LNCaP clone FGC (cell line): ENCODE data around the gene NVL.

Experiments used
- DNase-seq: peaks from one replicate; pipeline ENCODE4 v3.0.0-alpha.2; 2011; ENCODE audit warnings: low read depth
- H3K4me3 ChIP-seq: 2 replicates; pipeline ENCODE4 v1.5.1; 2011; ENCODE audit warnings: mild to moderate bottlenecking, low read depth, low read length, control low read depth
- CTCF ChIP-seq: IDR thresholded peaks from 2 replicates; pipeline ENCODE4 v1.5.1; 2012; ENCODE audit warnings: mild to moderate bottlenecking; ENCODE audit not compliant: control insufficient read depth, insufficient read depth; ENCODE audit errors: extremely low read depth

The NVL gene

DNA sequence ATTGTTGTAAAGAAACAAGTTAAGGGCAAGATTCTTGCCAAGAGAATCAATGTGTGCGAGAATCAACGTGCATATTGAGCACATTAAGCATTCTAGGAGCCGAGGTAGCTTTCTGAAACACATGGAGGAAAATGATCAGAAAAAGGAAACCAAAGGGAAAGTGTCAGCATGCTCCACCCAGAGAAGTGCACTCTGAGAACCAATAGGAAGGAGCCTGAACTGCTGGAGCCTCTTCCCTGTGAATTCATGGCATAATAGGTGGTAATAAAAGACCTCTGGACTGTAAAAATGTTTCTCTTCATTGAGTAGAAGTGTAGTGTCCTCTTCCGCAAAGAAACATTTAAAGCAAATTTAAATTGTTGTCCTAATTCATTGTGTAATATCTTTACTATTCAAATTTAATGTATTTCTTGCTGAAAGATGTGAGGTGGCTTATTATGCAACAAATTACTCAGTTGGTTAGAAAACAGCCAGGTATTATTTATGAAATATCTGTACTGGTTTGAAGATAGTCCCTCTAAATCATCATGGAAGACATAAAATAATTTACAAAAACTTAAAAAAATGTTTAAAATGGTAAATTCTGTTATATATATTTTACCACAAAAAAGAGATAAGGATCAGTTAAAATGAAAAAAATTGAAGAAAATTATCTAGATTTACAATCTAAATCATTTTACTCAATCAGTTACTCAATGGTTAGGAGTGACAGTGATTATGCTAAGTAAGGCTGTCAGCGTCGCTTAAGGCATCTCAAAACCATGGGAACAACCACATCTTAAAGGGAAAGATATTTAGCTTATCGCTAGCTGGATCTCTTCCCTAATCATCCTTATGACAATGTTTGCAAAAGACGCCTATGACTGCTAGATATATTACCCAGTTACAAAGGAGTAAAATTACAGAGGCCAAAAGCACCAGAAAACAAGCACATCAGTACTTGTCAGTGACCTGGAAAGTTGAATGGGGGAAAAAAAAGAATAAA, 31.3 kb downstream of the NVL start:
- TF ChIP-seq CTCF: no peak
- H3K4me3 ChIP-seq: no peak overlapping the region
- DNase-seq: no peak

GRCh38 chr1:224294775-224295174, 35.2 kb downstream of the NVL start:
- no peak for DNase-seq
- H3K4me3 ChIP-seq: no peak overlapping the region
- no peak for TF ChIP-seq CTCF

GRCh38 chr1:224292419-224292818, 37.6 kb downstream of the NVL start:
- no peak overlapping the region for H3K4me3 ChIP-seq
- no peak for TF ChIP-seq CTCF
- DNase-seq: peak; percentile 67

DNA sequence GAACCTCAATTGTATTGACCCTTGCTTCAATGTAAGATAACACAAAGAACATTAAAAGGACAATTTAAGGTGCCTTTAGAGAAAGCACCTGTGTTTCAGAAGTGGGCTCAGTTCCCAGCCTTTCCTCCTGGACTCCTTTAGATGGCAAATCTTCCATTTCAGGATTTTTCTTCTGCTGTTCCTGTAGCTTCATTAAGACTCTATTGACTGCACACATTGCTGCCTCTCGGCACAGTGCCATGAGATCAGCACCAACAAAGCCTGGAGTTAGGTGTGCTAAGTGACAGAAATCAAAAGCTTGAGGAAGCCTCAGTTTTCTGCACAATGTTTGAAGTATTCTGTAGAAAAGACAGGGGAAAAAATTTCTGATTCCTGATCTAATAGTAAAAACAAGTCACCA, 40.6 kb downstream of the NVL start:
- TF ChIP-seq CTCF: no peak
- no peak overlapping the region for H3K4me3 ChIP-seq
- DNase-seq: no peak

DNA sequence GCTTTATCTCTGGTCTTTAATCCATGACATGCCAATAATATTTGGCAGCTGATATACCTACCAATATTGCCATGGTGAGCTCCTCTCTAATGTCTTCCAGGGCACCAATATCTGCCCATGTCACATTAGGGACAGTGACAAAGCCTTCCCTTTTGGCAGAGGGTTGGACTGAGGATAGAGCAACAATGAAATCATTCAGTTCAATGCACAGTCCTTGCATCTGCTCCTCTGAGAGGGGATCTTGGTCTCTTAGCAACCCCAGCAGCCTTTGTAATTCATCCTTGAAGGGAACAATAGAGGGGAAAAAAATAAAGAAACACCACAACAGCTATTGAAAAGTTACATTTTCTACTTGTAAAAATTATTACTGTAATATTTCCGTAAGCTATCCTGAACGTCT, 42.3 kb downstream of the NVL start:
- DNase-seq: no peak
- H3K4me3 ChIP-seq: no peak overlapping the region
- TF ChIP-seq CTCF: no peak

DNA sequence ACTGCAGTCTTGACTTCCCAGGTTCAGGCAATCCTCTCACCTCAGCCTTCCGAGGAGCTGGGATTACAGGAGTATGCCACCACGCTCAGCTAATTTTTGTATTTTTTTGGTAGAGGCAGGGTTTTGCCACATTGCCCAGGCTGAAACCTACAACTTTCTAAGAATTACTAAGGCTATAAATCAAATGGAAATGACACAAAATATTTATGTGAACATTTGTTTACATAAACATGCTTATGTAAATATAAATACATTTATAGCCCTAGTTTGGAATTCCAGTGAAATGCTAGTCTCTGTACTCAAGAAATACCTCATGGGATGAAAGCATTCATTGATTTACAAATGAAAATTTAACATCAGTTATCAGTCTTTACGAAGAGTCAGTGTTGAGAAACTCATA, 47.8 kb downstream of the NVL start:
- no peak for DNase-seq
- no peak for TF ChIP-seq CTCF
- no peak overlapping the region for H3K4me3 ChIP-seq
